ENCODE data around the gene KIAA1217.
A peak's percentile ranks its signal among the peaks of the same experiment; 100 is the strongest.
"Not testable (repeated sequence)": the region's sequence is repeated elsewhere in the genome, so short reads cannot be mapped to it uniquely, and the experiment has no call there.

Gene KIAA1217

DNA sequence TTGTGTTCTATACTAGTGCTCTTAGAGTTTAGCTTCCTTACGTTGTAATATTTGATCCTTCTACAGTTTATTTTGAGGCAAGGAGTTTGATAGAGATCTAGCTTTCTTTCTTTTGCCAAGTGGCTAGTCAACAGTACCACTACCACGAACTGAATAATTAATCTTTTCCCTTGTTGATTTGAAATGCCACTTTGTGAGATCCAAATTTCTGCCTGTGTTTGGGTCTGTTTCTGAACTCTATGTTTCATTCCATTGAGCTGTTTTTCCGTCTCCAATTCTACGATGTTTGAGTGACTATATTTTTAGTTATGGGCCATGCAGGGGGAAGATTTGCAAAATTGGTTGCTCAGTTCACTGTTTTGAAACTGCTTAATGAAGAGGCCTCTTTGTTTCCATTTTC is 134.7 kb downstream of the KIAA1217 start:
- DNase-seq (ENCODE audit: low read depth, low spot score), result no peak
- TF ChIP-seq, protein P1, sequence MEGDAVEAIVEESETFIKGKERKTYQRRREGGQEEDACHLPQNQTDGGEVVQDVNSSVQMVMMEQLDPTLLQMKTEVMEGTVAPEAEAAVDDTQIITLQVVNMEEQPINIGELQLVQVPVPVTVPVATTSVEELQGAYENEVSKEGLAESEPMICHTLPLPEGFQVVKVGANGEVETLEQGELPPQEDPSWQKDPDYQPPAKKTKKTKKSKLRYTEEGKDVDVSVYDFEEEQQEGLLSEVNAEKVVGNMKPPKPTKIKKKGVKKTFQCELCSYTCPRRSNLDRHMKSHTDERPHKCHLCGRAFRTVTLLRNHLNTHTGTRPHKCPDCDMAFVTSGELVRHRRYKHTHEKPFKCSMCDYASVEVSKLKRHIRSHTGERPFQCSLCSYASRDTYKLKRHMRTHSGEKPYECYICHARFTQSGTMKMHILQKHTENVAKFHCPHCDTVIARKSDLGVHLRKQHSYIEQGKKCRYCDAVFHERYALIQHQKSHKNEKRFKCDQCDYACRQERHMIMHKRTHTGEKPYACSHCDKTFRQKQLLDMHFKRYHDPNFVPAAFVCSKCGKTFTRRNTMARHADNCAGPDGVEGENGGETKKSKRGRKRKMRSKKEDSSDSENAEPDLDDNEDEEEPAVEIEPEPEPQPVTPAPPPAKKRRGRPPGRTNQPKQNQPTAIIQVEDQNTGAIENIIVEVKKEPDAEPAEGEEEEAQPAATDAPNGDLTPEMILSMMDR (IDR thresholded peaks at IDR 0.05; ENCODE audit: low read depth, low read length), result no peak
- in situ Hi-C loops (cut with HindIII; ENCODE audit: low sequenced_read_pairs), result no loop called here
- no peak overlapping the region for H3K4me3 ChIP-seq (ENCODE audit: low read depth, low read length)

DNA sequence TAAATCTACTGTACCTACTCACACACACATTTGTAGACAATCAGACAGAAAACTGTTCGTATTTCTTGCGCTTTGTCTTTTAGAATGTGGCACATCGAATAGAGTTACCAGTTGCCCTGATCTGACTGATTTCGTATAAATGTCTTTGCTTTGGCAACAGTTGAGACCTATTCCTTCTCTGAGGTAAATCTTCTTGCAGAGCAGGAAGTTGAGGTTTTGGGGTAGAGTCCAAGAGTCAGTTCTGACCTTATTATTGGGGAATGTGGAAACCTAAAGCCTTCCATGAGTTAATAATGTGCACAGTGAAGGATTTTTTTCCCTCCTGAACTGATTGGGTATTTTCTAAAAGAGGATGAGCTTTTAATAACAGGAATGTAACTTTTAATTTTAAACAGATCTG is 135.3 kb downstream of the KIAA1217 start:
- H3K4me3 ChIP-seq (ENCODE audit: low read depth, low read length), result no peak overlapping the region
- peak; percentile 99 for DNase-seq (ENCODE audit: low read depth, low spot score)
- in situ Hi-C loops (cut with HindIII; ENCODE audit: low sequenced_read_pairs), result no loop called here
- TF ChIP-seq, protein P1 (IDR thresholded peaks at IDR 0.05; ENCODE audit: low read depth, low read length), result no peak

DNA sequence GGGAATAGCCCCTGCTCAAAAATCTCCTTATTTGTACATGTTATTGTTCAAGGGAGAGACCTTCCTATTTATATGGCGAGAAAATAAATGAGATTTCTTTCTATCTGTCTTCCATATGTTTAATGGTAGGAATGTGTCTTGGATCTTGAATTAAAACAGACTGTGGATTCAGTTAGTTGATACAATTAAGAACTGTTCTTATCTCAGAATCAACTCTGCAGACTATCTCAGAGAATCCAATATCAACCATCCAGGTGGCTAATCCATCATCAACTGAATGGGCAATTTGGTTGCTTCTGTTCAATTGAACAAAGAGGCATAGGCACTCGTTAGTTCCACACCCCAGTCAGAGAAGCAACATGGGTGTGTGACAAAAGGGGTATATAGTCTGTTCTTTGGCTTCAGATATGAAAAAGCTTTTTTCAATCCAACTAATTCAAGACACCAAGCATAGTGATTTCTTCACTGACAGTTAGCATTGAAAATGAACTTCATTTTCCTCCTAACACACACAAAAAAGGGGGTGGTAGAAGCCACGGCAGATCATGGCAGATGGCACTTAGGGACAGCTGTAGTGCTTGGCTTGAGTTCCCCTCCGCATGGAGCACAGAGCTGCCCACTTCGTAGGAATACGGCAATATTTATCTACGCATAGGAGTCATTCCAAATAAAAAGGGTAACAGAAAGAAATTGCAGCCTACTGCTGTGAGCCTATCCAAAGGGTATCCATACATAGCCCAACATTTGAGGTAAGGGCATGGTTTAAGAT is 135.9 kb downstream of the KIAA1217 start:
- TF ChIP-seq, protein P1 (IDR thresholded peaks at IDR 0.05; ENCODE audit: low read depth, low read length), result no peak
- no peak overlapping the region for H3K4me3 ChIP-seq (ENCODE audit: low read depth, low read length)
- in situ Hi-C loops (cut with HindIII; ENCODE audit: low sequenced_read_pairs), result no loop called here
- no peak for DNase-seq (ENCODE audit: low read depth, low spot score)

DNA sequence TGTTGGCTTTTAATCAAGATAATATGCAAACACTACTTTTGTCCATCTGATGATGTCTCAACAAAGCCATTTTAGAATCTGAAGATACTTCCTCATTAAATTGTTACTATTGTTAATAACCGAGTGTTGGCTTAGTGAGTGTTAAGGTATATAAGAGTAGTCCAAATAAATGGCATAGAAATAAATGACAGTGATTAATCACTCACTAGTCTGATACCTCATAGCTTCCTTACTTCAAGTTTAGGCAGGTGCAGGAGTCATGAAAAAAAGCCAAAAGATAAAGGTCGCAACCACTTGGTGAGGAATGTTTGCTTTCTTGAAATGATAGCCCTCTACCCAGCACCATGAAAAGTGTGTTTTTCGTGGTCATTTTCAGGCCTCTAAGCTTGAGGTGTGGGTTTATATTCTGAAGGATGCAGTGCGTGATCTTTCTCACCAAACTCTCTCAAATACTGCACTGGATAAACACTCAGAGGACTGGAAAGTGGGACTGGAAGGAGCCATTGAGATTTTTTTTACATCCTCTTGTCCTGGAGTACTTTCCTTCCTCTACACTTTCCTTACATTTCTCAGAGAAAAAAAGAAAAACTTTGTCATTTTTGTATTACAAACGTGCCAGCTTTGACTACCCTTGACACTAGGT is 138.1 kb downstream of the KIAA1217 start:
- TF ChIP-seq, protein P1 (IDR thresholded peaks at IDR 0.05; ENCODE audit: low read depth, low read length), result no peak
- no peak overlapping the region for H3K4me3 ChIP-seq (ENCODE audit: low read depth, low read length)
- in situ Hi-C loops (cut with HindIII; ENCODE audit: low sequenced_read_pairs), result no loop called here
- no peak for DNase-seq (ENCODE audit: low read depth, low spot score)

DNA sequence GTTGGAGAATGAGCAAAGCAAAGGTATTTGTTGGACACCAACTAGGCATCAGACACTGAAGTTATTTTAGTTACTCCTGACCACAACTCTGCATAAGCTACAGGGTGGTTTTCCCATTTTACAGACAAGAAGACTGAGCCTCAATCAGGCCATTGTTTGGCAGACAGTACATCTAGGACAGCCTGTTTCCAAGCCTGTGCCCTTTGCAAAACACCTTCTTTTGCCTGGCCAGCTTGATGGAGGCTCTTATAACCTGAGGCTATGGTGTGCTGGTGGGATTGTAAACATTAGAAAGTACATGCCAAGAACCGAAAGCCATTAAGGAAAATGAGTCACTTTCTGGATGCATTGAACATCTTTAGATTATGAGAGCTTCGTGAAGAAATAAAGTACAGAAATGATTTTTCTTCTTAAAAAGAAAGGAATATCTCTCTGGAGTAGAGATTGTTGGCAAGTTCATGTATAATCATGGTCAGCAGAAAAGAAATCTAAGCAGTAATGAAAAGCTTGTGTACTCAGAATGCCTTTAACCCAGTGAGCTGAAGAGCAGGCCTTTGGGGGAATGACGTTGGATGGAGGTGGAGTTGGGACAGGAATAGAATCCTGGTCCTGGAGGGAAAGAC is 140.6 kb downstream of the KIAA1217 start:
- peak; percentile 90 for DNase-seq (ENCODE audit: low read depth, low spot score)
- TF ChIP-seq, protein P1 (IDR thresholded peaks at IDR 0.05; ENCODE audit: low read depth, low read length), result no peak
- in situ Hi-C loops (cut with HindIII; ENCODE audit: low sequenced_read_pairs), result no loop called here
- H3K4me3 ChIP-seq (ENCODE audit: low read depth, low read length), result no peak overlapping the region

DNA sequence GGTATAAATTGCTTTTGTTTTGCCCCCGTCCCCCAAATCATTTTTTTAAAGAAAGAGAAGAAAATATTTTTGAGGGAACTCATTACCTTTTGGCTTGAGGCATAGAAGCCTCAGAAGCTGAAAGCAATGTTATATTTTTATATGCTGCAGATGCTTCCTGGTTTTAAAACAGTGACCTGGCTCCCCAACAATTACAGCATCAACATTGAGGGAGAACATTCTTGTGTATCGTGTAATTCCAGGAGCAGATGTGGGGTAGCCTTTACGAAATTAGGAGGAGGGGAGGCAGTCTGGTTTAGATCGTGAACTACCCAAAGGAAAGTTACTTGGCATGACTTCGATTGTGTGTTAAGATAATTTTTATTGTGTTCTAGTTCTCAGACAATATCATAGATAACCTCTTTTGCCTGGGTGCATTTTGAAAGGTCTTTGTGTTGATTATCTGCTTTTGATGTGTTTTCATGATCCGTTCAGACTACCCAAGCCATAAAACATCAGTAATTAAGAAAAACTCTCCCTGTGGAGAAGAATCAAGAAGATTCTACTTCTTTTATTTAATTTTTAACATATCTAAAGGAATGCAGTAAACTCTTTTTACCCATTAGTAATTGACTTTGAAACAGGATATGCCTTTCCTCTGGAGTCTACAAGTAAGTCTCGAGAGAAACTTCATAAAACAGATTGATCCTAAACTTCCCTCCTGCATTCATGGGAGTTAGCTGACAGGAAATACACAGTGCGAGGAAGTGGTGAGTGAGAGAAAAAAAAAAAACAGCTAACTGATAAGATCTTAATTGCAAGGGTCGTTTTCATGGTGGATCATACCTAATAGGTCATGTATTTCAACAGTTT is 141.4 kb downstream of the KIAA1217 start:
- TF ChIP-seq, protein P1 (IDR thresholded peaks at IDR 0.05; ENCODE audit: low read depth, low read length), result no peak
- in situ Hi-C loops (cut with HindIII; ENCODE audit: low sequenced_read_pairs), result no loop called here
- DNase-seq (ENCODE audit: low read depth, low spot score), result peak; percentile 86
- H3K4me3 ChIP-seq (ENCODE audit: low read depth, low read length), result no peak overlapping the region

DNA sequence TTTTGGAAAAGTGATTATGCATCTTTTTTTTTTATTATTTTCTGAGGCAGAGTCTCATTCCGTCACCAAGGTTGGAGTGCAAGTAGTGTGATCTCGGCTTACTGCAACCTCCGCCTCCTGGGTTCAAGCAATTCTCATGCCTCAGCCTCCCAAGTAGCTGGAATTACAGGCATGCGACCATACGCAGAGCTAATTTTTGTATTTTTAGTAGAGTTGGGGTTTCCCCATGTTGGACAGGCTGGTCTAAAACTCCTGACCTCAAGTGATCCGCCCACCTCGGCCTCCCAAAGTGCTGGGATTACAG is 141.9 kb downstream of the KIAA1217 start:
- in situ Hi-C loops (cut with HindIII; ENCODE audit: low sequenced_read_pairs); DNase-seq (ENCODE audit: low read depth, low spot score); H3K4me3 ChIP-seq (ENCODE audit: low read depth, low read length): not testable (repeated sequence)

Measured in astrocyte of the spinal cord (primary cell).